Astrocyte (in vitro differentiated cells and primary cell): ENCODE data around the gene UFD1. TPM values are rescaled to one million over a fixed set of nuclear protein-coding genes. Genes with fewer than 3 reads are reported as not detected.

ENCODE experiments used
- DNase-seq: peaks from one replicate; pipeline ENCODE4 v3.0.0-alpha.2; 2010; ENCODE audit warnings: low read depth
- FAIRE-seq: peaks from 2 replicates; lab custom pipeline; 2011; peaks lifted over from hg19 to GRCh38; lab: Jason Lieb, UNC
- H2AFZ ChIP-seq: 2 replicates; pipeline ENCODE4 v1.6.0; 2012; ENCODE audit warnings: low read depth, low read length, inconsistent platforms
- H3K27ac ChIP-seq: 2 replicates; pipeline ENCODE4 v1.5.1; 2011; ENCODE audit warnings: low read depth, low read length, inconsistent platforms
- H3K27me3 ChIP-seq: 2 replicates; pipeline ENCODE4 v1.6.0; 2011; ENCODE audit warnings: low read length, inconsistent platforms; ENCODE audit not compliant: insufficient read depth
- H3K36me3 ChIP-seq: 2 replicates; pipeline ENCODE4 v1.5.1; 2011; ENCODE audit warnings: low read length, inconsistent platforms; ENCODE audit not compliant: insufficient read depth
- H3K4me1 ChIP-seq: 2 replicates; pipeline ENCODE4 v1.5.1; 2011; ENCODE audit warnings: low read length, inconsistent platforms; ENCODE audit not compliant: insufficient read depth
- H3K4me2 ChIP-seq: 2 replicates; pipeline ENCODE4 v1.6.0; 2012; ENCODE audit warnings: low read length, inconsistent platforms
- H3K4me3 ChIP-seq: 2 replicates; pipeline ENCODE4 v1.5.1; 2011; ENCODE audit warnings: low read depth, mild to moderate bottlenecking, low read length, inconsistent platforms; ENCODE audit not compliant: insufficient read depth
- H3K79me2 ChIP-seq: 2 replicates; pipeline ENCODE4 v1.6.0; 2012; ENCODE audit warnings: mild to moderate bottlenecking, low read length, inconsistent platforms; ENCODE audit not compliant: insufficient read depth
- H3K9ac ChIP-seq: 2 replicates; pipeline ENCODE4 v1.6.0; 2012; ENCODE audit warnings: mild to moderate bottlenecking, low read length, inconsistent platforms
- H3K9me3 ChIP-seq: 2 replicates; pipeline ENCODE4 v1.5.1; 2012; ENCODE audit warnings: low read depth, mild to moderate bottlenecking, low read length, inconsistent platforms; ENCODE audit not compliant: insufficient read depth
- H4K20me1 ChIP-seq: 2 replicates; pipeline ENCODE4 v1.6.0; 2012; ENCODE audit warnings: low read length, inconsistent platforms; ENCODE audit not compliant: insufficient read depth
- H3K27ac Mint-ChIP-seq: one replicate; pipeline ENCODE4 v1.8.0; 2021; ENCODE audit warnings: mild to moderate bottlenecking, mixed read lengths; ENCODE audit not compliant: unreplicated experiment
- H3K27me3 Mint-ChIP-seq: one replicate; pipeline ENCODE4 v1.8.0; 2021; ENCODE audit warnings: low read depth, mixed read lengths; ENCODE audit not compliant: unreplicated experiment
- H3K36me3 Mint-ChIP-seq: one replicate; pipeline ENCODE4 v1.8.0; 2021; ENCODE audit warnings: low read depth, mixed read lengths; ENCODE audit not compliant: unreplicated experiment
- H3K4me1 Mint-ChIP-seq: one replicate; pipeline ENCODE4 v1.8.0; 2021; ENCODE audit warnings: low read depth, mixed read lengths; ENCODE audit not compliant: unreplicated experiment
- H3K4me3 Mint-ChIP-seq: one replicate; pipeline ENCODE4 v1.8.0; 2021; ENCODE audit warnings: mild to moderate bottlenecking, moderate library complexity, mixed read lengths; ENCODE audit not compliant: unreplicated experiment
- H3K9me3 Mint-ChIP-seq: one replicate; pipeline ENCODE4 v1.8.0; 2021; ENCODE audit warnings: mild to moderate bottlenecking, mixed read lengths; ENCODE audit not compliant: unreplicated experiment
- EZH2 ChIP-seq: IDR thresholded peaks from 2 replicates; pipeline ENCODE4 v1.6.1; 2012; ENCODE audit warnings: mild to moderate bottlenecking, low read length, inconsistent platforms; ENCODE audit not compliant: insufficient read depth
- total RNA-seq: library from RNA; stranded (reverse); gene quantifications from 2 replicates; pipeline ENCODE4 v1.2.1, GENCODE V29; 2021
- TF ChIP-seq, protein P1 (sequence below): IDR thresholded peaks from 2 replicates; pipeline ENCODE4 v1.5.1; 2011; ENCODE audit warnings: low read depth, mild to moderate bottlenecking, inconsistent platforms, low read length, moderate library complexity; ENCODE audit not compliant: insufficient read depth

The UFD1 gene
- total RNA-seq, 1 donor from 2014 or later: 105 TPM

DNA sequence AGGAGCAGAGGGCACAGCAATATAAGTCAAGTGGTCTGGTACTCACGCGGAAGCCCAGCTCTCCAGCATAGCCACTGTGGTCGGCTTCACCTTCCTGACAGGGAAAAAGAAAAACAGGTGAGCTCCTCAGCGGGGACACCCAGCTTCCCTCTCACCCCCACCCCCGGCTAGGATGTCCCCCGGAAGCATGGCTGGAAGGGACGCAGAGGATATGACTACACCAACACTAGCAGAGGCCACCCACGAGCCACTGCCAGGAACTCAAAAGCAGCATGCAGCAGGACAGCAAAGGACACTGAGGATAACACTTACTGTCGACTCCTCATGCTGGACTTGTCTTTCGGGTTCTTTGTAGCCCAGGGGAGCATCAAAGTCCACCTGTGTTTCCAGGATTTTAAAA lies 22.5 kb downstream of the UFD1 start:
- Histone ChIP-seq H3K79me2 (no peaks in the 10 kb centered on the region), H3K27ac (no peak overlapping the region), H3K4me2 (no peak overlapping the region), H3K9ac (no peak overlapping the region), H3K4me1 (peaks cover 8% of the 10 kb centered on the region), H3K4me3 (no peak overlapping the region), H3K36me3 (peaks cover 64% of the 10 kb centered on the region), H4K20me1 (peaks cover 11% of the 10 kb centered on the region), H3K27me3 (no peaks in the 10 kb centered on the region), H3K9me3 (no peaks in the 10 kb centered on the region), H2AFZ (no peak overlapping the region)
- DNase-seq (no peak), FAIRE-seq (no peak)
- no peaks in the 10 kb centered on the region for H3K27me3 Mint-ChIP-seq
- H3K4me1 Mint-ChIP-seq: peaks cover 3% of the 10 kb centered on the region
- peaks cover 36% of the 10 kb centered on the region for H3K36me3 Mint-ChIP-seq
- no peak overlapping the region for H3K27ac Mint-ChIP-seq
- TF ChIP-seq, protein P1, sequence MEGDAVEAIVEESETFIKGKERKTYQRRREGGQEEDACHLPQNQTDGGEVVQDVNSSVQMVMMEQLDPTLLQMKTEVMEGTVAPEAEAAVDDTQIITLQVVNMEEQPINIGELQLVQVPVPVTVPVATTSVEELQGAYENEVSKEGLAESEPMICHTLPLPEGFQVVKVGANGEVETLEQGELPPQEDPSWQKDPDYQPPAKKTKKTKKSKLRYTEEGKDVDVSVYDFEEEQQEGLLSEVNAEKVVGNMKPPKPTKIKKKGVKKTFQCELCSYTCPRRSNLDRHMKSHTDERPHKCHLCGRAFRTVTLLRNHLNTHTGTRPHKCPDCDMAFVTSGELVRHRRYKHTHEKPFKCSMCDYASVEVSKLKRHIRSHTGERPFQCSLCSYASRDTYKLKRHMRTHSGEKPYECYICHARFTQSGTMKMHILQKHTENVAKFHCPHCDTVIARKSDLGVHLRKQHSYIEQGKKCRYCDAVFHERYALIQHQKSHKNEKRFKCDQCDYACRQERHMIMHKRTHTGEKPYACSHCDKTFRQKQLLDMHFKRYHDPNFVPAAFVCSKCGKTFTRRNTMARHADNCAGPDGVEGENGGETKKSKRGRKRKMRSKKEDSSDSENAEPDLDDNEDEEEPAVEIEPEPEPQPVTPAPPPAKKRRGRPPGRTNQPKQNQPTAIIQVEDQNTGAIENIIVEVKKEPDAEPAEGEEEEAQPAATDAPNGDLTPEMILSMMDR: no peak
- no peak for TF ChIP-seq EZH2
- H3K4me3 Mint-ChIP-seq: no peak overlapping the region
- no peaks in the 10 kb centered on the region for H3K9me3 Mint-ChIP-seq

DNA sequence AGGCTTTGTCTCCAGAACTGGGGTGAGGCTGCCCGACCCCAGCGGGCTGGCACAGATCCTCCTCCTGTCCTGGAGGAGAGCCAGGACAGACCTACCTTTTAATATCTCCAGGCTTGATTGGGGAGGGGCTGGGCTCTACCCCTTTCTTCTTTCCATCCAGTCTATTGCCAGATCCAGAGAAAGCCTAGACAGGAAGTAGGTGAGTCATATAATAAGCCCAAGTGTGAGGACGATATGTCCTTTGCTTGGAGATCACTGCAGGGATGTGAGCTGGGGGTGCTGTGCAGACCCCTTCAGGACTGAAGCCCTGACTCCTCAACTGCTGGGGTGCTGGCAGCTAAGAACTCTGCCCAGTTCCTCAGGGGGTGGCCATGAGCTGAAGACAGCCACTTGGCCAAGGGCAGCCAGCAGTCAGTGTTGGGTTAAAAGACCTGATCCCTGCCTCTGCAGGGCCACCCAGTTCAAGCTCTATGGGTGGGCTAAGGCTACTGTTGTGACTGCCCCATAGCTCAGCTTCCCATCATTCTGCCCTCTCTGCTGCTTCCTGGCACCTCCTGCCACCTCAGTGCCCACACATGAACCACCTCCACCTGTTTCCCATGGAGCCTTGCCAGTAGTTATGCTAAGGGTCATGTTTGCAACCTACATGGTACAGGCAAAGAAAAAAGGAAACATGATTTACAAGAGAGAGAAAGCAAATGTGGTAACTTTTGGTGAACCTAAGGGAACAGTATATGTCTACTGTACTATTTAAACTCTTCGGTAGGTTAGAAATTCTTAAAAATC lies 23.2 kb downstream of the UFD1 start:
- Histone ChIP-seq H3K4me1 (peaks cover 8% of the 10 kb centered on the region), H3K79me2 (no peaks in the 10 kb centered on the region), H3K4me2 (no peak overlapping the region), H2AFZ (no peak overlapping the region), H4K20me1 (peaks cover 11% of the 10 kb centered on the region), H3K9ac (no peak overlapping the region), H3K27ac (no peak overlapping the region), H3K4me3 (no peak overlapping the region), H3K27me3 (no peaks in the 10 kb centered on the region), H3K9me3 (no peaks in the 10 kb centered on the region), H3K36me3 (peaks cover 64% of the 10 kb centered on the region)
- Mint-ChIP-seq H3K27me3 (no peaks in the 10 kb centered on the region), H3K36me3 (peaks cover 31% of the 10 kb centered on the region), H3K9me3 (no peaks in the 10 kb centered on the region), H3K27ac (no peak overlapping the region), H3K4me3 (no peak overlapping the region), H3K4me1 (peaks cover 3% of the 10 kb centered on the region)
- TF ChIP-seq EZH2: no peak
- TF ChIP-seq, protein P1: no peak
- no peak for DNase-seq
- no peak for FAIRE-seq

DNA sequence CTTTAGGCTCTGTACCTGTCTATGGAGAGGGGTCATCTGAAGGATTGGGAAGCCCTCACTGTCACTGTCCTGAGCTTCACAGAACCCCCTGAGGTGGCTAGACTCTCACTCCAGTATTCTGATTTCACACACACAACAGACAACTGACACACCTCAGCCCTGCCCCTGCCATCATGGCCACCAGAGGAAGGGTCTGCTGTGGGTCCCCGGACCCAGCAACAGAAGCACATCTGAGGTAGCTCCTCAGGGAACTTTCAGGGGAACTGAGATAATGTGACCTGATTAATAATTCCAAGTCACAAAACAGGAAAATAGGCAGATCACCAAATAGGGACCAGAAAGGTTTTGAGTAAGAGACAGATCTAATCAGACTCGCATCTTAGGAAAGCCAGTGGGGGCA lies 24.0 kb downstream of the UFD1 start:
- Mint-ChIP-seq H3K36me3 (peaks cover 31% of the 10 kb centered on the region), H3K4me3 (no peak overlapping the region), H3K27ac (no peak overlapping the region), H3K27me3 (no peaks in the 10 kb centered on the region), H3K4me1 (peaks cover 3% of the 10 kb centered on the region), H3K9me3 (no peaks in the 10 kb centered on the region)
- Histone ChIP-seq H3K79me2 (no peaks in the 10 kb centered on the region), H3K4me2 (no peak overlapping the region), H3K27me3 (no peaks in the 10 kb centered on the region), H3K9me3 (no peaks in the 10 kb centered on the region), H2AFZ (no peak overlapping the region), H3K4me3 (no peak overlapping the region), H3K36me3 (peaks cover 66% of the 10 kb centered on the region), H4K20me1 (peaks cover 11% of the 10 kb centered on the region), H3K9ac (no peak overlapping the region), H3K4me1 (peaks cover 8% of the 10 kb centered on the region), H3K27ac (no peak overlapping the region)
- DNase-seq (no peak), FAIRE-seq (no peak)
- TF ChIP-seq EZH2: no peak
- TF ChIP-seq, protein P1: no peak
